Lung (tissue), 12 donors: Measurements from ENCODE around the gene TBXT. TPM values are rescaled to one million over a fixed set of nuclear protein-coding genes. Genes with fewer than 3 reads are reported as not detected.

ENCODE experiments used
- ATAC-seq: fragments of 200-7000 bp; cut with Tn5 transposase; one replicate; pipeline ENCODE4 v1.9.1; 2020; ENCODE audit warnings: moderate number of reproducible peaks; ENCODE audit not compliant: insufficient read depth, low FRiP score
- DNase-seq, 3 donors: peaks; one replicate each; pipeline ENCODE4 v3.0.0-alpha.2; 2013 to 2017
- H3K27ac ChIP-seq, 2 donors: one replicate each; pipeline ENCODE4 v1.5.1; 2013; ENCODE audit warnings: mild to moderate bottlenecking in 2 of 2, moderate library complexity in 2 of 2, control low read depth in 1 of 2, inconsistent platforms in 1 of 2, low read depth in 1 of 2, low read length in 1 of 2
- H3K27me3 ChIP-seq, 3 donors: one replicate each; pipeline ENCODE4 v1.5.1; 2013; ENCODE audit warnings: low read length in 2 of 3; ENCODE audit not compliant: control insufficient read depth in 3 of 3, insufficient read depth in 3 of 3
- H3K36me3 ChIP-seq, 4 donors: one replicate each; pipeline ENCODE4 v1.5.1; 2013; ENCODE audit warnings: low read length in 4 of 4, mild to moderate bottlenecking in 1 of 4, moderate library complexity in 1 of 4; ENCODE audit not compliant: control insufficient read depth in 4 of 4, insufficient read depth in 4 of 4
- H3K4me1 ChIP-seq, 5 donors: one replicate each; pipeline ENCODE4 v1.5.1; 2013; ENCODE audit warnings: low read length in 5 of 5, mild to moderate bottlenecking in 2 of 5, moderate library complexity in 1 of 5; ENCODE audit not compliant: control insufficient read depth in 5 of 5, insufficient read depth in 5 of 5
- H3K4me3 ChIP-seq: one replicate; pipeline ENCODE4 v1.5.1; 2013; ENCODE audit warnings: mild to moderate bottlenecking, control low read depth, moderate library complexity
- H3K9ac ChIP-seq, 2 donors: one replicate each; pipeline ENCODE4 v1.5.1; 2013; ENCODE audit warnings: low read length in 2 of 2, control low read depth in 1 of 2; ENCODE audit not compliant: insufficient read depth in 1 of 2
- H3K9me3 ChIP-seq, 4 donors: one replicate each; pipeline ENCODE4 v1.5.1; 2013; ENCODE audit warnings: low read length in 3 of 4, mild to moderate bottlenecking in 1 of 4, moderate library complexity in 1 of 4; ENCODE audit not compliant: control insufficient read depth in 4 of 4, insufficient read depth in 3 of 4
- WGBS, 2 donors: extraction: QIAGEN DNeasy Blood & Tissue Kit; methylation state at CpG; one replicate each; pipeline ENCODE4 v1.1.7; 2013; 5-methylcytosine and 5-hydroxymethylcytosine counted together
- polyA plus RNA-seq, 2 donors: library from polyadenylated mRNA; stranded (reverse); fragments of 200-250 nt; gene quantifications; one replicate each; pipeline ENCODE4 v1.2.1, GENCODE V29; 2013
- total RNA-seq, 2 donors: library from RNA; depleted of rRNA in 1 of 2; stranded (reverse); fragments of >200 nt in 1 of 2; gene quantifications; one replicate each; pipeline ENCODE4 v1.2.1, GENCODE V29; 2014 to 2021
- TF ChIP-seq, protein P1 (sequence below): IDR thresholded peaks from 2 replicates; pipeline ENCODE4 v1.5.1; 2012; ENCODE audit warnings: mild to moderate bottlenecking; ENCODE audit errors: control extremely low read depth, extremely low read depth
- donor health status: control.
- donor health status: control.
- donor health status: Bipolar disorder and iron deficiency.
- donor health status: healthy.
- donor health status: DM: yes; HTN: yes; CAD: no.

TBXT gene
- total and polyA plus RNA-seq, 4 donors = not detected

DNA sequence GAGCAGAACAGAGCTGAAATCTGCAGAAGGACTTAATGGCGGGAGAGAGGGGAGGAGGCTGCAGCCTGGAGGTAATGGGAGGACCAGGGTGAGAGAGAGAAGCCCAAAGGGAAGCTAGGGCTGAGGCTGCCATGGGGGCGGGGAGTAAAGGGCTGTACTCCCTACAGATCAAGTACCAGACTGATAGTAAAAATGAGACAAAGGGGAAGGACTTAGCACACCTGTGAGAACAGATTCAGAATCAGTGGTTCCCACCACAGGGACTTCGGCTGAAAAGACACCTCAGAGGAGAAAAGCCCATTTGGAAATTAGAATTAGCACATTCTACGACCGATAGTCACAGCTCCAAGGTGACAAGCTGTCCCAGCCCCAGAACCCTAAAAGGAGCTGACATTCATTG is 6.4 kb upstream of the TBXT start:
- ATAC-seq = no peak
- Histone ChIP-seq H3K9me3 (peaks cover 0 to 3% (median 0%) of the 10 kb centered on the region in 4 donors), H3K4me3 (no peak overlapping the region), H3K9ac (no peak overlapping the region), H3K36me3 (no peaks in the 10 kb centered on the region), H3K27me3 (peaks cover 8 to 52% (median 44%) of the 10 kb centered on the region in 3 donors), H3K4me1 (peaks cover 0 to 10% (median 0%) of the 10 kb centered on the region in 5 donors), H3K27ac (no peak overlapping the region)
- DNase-seq = no peak
- 38 to 40% methylated on average over 5 of the region's 5 CpGs for WGBS, 2 donors
- TF ChIP-seq, protein P1, sequence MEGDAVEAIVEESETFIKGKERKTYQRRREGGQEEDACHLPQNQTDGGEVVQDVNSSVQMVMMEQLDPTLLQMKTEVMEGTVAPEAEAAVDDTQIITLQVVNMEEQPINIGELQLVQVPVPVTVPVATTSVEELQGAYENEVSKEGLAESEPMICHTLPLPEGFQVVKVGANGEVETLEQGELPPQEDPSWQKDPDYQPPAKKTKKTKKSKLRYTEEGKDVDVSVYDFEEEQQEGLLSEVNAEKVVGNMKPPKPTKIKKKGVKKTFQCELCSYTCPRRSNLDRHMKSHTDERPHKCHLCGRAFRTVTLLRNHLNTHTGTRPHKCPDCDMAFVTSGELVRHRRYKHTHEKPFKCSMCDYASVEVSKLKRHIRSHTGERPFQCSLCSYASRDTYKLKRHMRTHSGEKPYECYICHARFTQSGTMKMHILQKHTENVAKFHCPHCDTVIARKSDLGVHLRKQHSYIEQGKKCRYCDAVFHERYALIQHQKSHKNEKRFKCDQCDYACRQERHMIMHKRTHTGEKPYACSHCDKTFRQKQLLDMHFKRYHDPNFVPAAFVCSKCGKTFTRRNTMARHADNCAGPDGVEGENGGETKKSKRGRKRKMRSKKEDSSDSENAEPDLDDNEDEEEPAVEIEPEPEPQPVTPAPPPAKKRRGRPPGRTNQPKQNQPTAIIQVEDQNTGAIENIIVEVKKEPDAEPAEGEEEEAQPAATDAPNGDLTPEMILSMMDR = no peak

DNA sequence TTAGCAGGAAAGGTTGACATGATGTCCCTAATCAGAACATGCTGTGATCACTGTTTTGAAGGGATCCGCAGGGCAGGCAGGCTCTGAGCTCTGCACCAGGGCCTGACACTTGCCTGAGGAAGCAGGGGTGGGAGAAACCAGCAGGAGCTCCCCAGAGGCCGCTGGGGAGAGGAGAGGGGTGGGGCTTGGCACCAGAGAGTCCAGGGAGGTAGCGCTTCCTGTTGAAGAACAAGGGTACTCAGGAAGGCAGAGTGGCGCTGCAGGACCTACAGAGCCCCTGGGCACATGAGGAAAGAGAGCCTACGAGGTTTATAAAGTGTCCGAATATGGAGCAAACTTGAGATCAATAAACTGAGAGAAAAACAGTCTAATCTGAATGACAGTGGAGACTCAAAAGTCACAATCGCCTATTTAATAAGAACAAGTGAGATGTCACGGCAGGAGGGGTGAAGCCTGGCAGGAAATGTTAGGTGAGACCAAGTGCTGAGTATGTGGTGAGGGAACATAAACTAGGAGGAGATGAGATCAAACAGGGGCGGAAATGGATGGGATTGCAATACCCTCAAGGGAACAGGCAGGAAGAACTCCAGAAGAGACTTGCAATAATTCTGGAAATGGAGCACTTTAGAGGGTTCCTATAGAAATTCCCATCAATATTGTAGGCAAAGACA is 5.8 kb upstream of the TBXT start:
- no peak overlapping the region for H3K9ac ChIP-seq
- H3K4me1 ChIP-seq = peaks cover 0 to 16% (median 0%) of the 10 kb centered on the region in 5 donors
- no peaks in the 10 kb centered on the region for H3K36me3 ChIP-seq
- H3K9me3 ChIP-seq = peaks cover 0 to 5% (median 0%) of the 10 kb centered on the region in 4 donors
- TF ChIP-seq, protein P1 = no peak
- H3K4me3 ChIP-seq = no peak overlapping the region
- DNase-seq = peak; percentile 15 to 50 (median 23)
- H3K27ac ChIP-seq = no peak overlapping the region
- WGBS, 2 donors = 4 to 6% methylated on average over 9 of the region's 9 CpGs
- peaks cover 13 to 57% (median 50%) of the 10 kb centered on the region in 3 donors for H3K27me3 ChIP-seq
- peak; percentile 45 for ATAC-seq

DNA sequence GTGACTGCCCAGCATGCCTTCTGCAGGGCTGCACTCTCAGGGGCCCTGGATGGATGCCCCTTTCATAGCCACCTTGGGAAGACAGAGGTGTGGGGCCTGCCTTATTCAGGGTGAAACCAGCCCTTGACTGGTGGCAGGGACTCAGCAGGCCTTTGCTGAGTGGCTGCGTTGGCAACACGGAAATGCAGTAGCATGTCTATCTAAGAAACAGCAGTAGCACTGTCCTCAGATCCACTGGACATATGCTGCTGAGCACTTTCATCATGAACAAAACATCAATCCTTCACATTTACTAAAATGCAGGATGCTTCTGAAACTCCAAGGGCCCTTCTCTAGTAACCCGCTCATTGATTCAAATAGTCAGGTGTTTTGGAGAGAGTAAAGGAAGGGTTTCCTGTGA is 4.9 kb upstream of the TBXT start:
- Histone ChIP-seq H3K4me3 (no peak overlapping the region), H3K9ac (no peak overlapping the region), H3K27me3 (peaks cover 22 to 60% (median 53%) of the 10 kb centered on the region in 3 donors), H3K4me1 (peaks cover 0 to 19% (median 0%) of the 10 kb centered on the region in 5 donors), H3K36me3 (no peaks in the 10 kb centered on the region), H3K27ac (no peak overlapping the region), H3K9me3 (peaks cover 0 to 5% (median 0%) of the 10 kb centered on the region in 4 donors)
- WGBS, 2 donors = 93 to 94% methylated on average over 3 of the region's 3 CpGs
- no peak for DNase-seq
- TF ChIP-seq, protein P1 = no peak
- ATAC-seq = no peak
